Endothelial cell of umbilical vein (primary cell): ENCODE measurements around the gene MYO1C. TPM values are rescaled to one million over a fixed set of nuclear protein-coding genes. Genes with fewer than 3 reads are reported as not detected.
A peak's percentile ranks its signal among the peaks of the same experiment; 100 is the strongest.

ENCODE experiments used
- BruUV-seq: library from RNA; stranded (reverse); fragments of 400-500 nt; replicated peaks from 2 replicates; lab custom pipeline; 2021; lab: Mats Ljungman, UMichigan
- CTCF ChIA-PET: fragments of 300-600, 350-600 bp; sonication (Branson Sonifier 250); formaldehyde crosslinking; loops from one replicate; lab custom pipeline; 2021; ENCODE audit warnings: antibody characterized with exemption, inconsistent platforms; lab: Charles Lee
- POLR2A ChIA-PET: fragments of 300-600, 350-600 bp; sonication (Branson Sonifier 250); formaldehyde crosslinking; loops from one replicate; lab custom pipeline; 2021; ENCODE audit warnings: antibody characterized with exemption, inconsistent platforms; lab: Charles Lee
- DNase-seq: peaks from one replicate; pipeline ENCODE4 v3.0.0-alpha.2; 2011; ENCODE audit warnings: low read depth, low spot score
- FAIRE-seq: peaks from 2 replicates; lab custom pipeline; 2011; peaks lifted over from hg19 to GRCh38; lab: Jason Lieb, UNC
- H2AFZ ChIP-seq: 2 replicates; pipeline ENCODE4 v1.6.0; 2012; ENCODE audit warnings: low read depth, low read length, control low read depth, inconsistent platforms
- H3K27ac ChIP-seq: 2 replicates; pipeline ENCODE4 v1.5.1; 2011; ENCODE audit warnings: low read depth, mild to moderate bottlenecking, control low read depth, low read length, moderate library complexity; ENCODE audit not compliant: insufficient read depth
- H3K27me3 ChIP-seq, 2 experiments: 2 replicates each; pipeline versions ENCODE4 v1.6.0 to v1.6.1; 2011; ENCODE audit warnings: low read length in 2 of 2, mixed read lengths in 1 of 2; ENCODE audit not compliant: control insufficient read depth in 2 of 2, insufficient read depth in 2 of 2
- H3K36me3 ChIP-seq, 2 experiments: 2 replicates in 1 of 2; 3 replicates in 1 of 2; pipeline ENCODE4 v1.5.1; 2011; ENCODE audit warnings: low read length in 2 of 2, mild to moderate bottlenecking in 1 of 2, moderate library complexity in 1 of 2; ENCODE audit not compliant: control insufficient read depth in 2 of 2, insufficient read depth in 2 of 2; ENCODE audit errors: extremely low read depth in 1 of 2
- H3K4me1 ChIP-seq: 3 replicates; pipeline ENCODE4 v1.5.1; 2011; ENCODE audit warnings: mild to moderate bottlenecking, low read length; ENCODE audit not compliant: control insufficient read depth, insufficient read depth; ENCODE audit errors: extremely low read depth
- H3K4me2 ChIP-seq: 2 replicates; pipeline ENCODE4 v1.6.1; 2011; ENCODE audit warnings: low read length, control low read depth, mixed read lengths; ENCODE audit not compliant: insufficient read depth
- H3K4me3 ChIP-seq, 3 experiments: fragments of 200-600 bp in 1 of 3; sonication (generic), shearing (Covaris generic) in 1 of 3; replicated peaks in 1 of 3; 2 replicates each; pipeline ENCODE4 v1.5.1; 2011 to 2016; ENCODE audit warnings: control low read depth in 3 of 3, low read length in 3 of 3, mild to moderate bottlenecking in 2 of 3, inconsistent platforms in 1 of 3, low read depth in 1 of 3, moderate library complexity in 1 of 3; ENCODE audit not compliant: insufficient read depth in 1 of 3
- H3K79me2 ChIP-seq: 2 replicates; pipeline ENCODE4 v1.6.0; 2012; ENCODE audit warnings: low read length, inconsistent platforms; ENCODE audit not compliant: control insufficient read depth, insufficient read depth
- H3K9ac ChIP-seq: replicated peaks from 2 replicates; pipeline ENCODE3; 2011; ENCODE audit warnings: low read length, control low read depth; ENCODE audit not compliant: insufficient read depth; ENCODE audit errors: extremely low read depth
- H3K9me1 ChIP-seq: replicated peaks from 3 replicates; pipeline ENCODE4 v1.6.0; 2011; ENCODE audit warnings: mild to moderate bottlenecking, low read length; ENCODE audit not compliant: control insufficient read depth, insufficient read depth; ENCODE audit errors: extremely low read depth
- H3K9me3 ChIP-seq: replicated peaks from 2 replicates; pipeline ENCODE4 v1.5.1; 2012; ENCODE audit warnings: low read length, inconsistent platforms; ENCODE audit not compliant: control insufficient read depth, insufficient read depth
- H4K20me1 ChIP-seq: replicated peaks from 2 replicates; pipeline ENCODE3; 2011; ENCODE audit warnings: mild to moderate bottlenecking, low read length; ENCODE audit not compliant: control insufficient read depth, insufficient read depth; ENCODE audit errors: extremely low read depth
- JUN ChIP-seq: IDR thresholded peaks from 2 replicates; pipeline ENCODE4 v1.6.1; 2011; ENCODE audit warnings: borderline replicate concordance, low read depth; ENCODE audit not compliant: insufficient read length, insufficient read depth
- MYC ChIP-seq: IDR thresholded peaks from one replicate; pipeline ENCODE4 v1.6.1; 2011; ENCODE audit warnings: mild to moderate bottlenecking, low read depth, low read length
- POLR2AphosphoS5 ChIP-seq: IDR thresholded peaks from 2 replicates; pipeline ENCODE4 v1.6.1; 2012; ENCODE audit warnings: low read depth, mild to moderate bottlenecking, control low read depth, low read length, moderate library complexity; ENCODE audit not compliant: insufficient read depth
- dilution Hi-C: fragments of 300-500 bp; cut with MboI; formaldehyde crosslinking; loops from one replicate; pipeline ENCODE4 v1.15.0; 2019; ENCODE audit warnings: low sequenced_read_pairs; ENCODE audit not compliant: extremely low pct_ligation_motif_present
- intact Hi-C: fragments of 100-400 bp; cut with micrococcal nuclease; formaldehyde crosslinking; loops from one replicate; pipeline ENCODE4 v1.10.0; 2022
- polyA plus RNA-seq, 4 experiments: library from polyadenylated mRNA; depleted of rRNA in 3 of 4; stranded (reverse) in 3 of 4; unstranded in 1 of 4; fragments of >200 nt; gene quantifications; 2 replicates each; pipeline versions ENCODE4 v1.2.1 to v1.2.3, GENCODE V29; 2011 to 2012; ENCODE audit warnings: missing spikeins in 1 of 4
- total RNA-seq: library from RNA; stranded (reverse); gene quantifications from 2 replicates; pipeline ENCODE4 v1.2.3, GENCODE V29; 2021
- TF ChIP-seq, protein P1 (sequence below), 2 donors: IDR thresholded peaks; 1 replicate in 1 of 2; 2 replicates in 1 of 2; pipeline ENCODE4 v1.5.1; 2011; ENCODE audit warnings: low read length in 2 of 2, mild to moderate bottlenecking in 2 of 2, moderate library complexity in 2 of 2, control low read depth in 1 of 2, inconsistent platforms in 1 of 2, low read depth in 1 of 2; ENCODE audit not compliant: insufficient read depth in 1 of 2; ENCODE audit errors: extremely low read depth in 1 of 2

The MYO1C gene
- total and polyA plus RNA-seq, 2 donors (not counting 3 experiments of a cell fraction or from before 2014, with no cell fraction given): 141 to 206 TPM

DNA sequence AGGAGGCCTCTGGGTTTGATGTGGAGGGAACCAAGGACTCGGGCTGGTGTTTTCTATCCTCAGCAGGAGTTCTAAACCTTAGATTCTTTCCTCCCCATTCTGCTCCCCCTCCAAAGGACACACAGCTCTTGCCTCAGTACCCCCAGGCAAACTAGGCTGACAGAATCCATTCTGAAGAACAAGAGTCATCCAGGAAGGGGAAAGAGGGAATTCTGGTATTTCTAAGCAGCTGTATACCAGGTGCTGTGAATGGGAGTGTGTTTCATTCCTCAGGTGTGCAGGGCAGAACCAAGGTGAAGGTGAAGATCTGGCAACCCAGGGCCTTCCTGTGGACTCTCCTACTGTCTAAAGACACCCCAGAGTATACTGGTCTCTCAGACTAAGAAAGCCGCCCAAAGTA is 19.9 kb upstream of the MYO1C start:
- dilution Hi-C loops (no loop called here), intact Hi-C loops (no loop called here)
- H3K4me2 ChIP-seq: peak overlapping the region; percentile 7
- H3K36me3 ChIP-seq: peaks cover 0 to 16% of the 10 kb centered on the region in 2 experiments
- H3K4me3 ChIP-seq: no peak overlapping the region
- no peaks in the 10 kb centered on the region for H4K20me1 ChIP-seq
- H2AFZ ChIP-seq: peak overlapping the region; percentile 6
- H3K27ac ChIP-seq: no peak overlapping the region
- peaks cover 2% of the 10 kb centered on the region for H3K79me2 ChIP-seq
- BruUV-seq: no TSS peak
- H3K9me1 ChIP-seq: no peaks in the 10 kb centered on the region
- TF ChIP-seq POLR2AphosphoS5 (no peak), MYC (no peak), JUN (no peak)
- TF ChIP-seq, protein P1, sequence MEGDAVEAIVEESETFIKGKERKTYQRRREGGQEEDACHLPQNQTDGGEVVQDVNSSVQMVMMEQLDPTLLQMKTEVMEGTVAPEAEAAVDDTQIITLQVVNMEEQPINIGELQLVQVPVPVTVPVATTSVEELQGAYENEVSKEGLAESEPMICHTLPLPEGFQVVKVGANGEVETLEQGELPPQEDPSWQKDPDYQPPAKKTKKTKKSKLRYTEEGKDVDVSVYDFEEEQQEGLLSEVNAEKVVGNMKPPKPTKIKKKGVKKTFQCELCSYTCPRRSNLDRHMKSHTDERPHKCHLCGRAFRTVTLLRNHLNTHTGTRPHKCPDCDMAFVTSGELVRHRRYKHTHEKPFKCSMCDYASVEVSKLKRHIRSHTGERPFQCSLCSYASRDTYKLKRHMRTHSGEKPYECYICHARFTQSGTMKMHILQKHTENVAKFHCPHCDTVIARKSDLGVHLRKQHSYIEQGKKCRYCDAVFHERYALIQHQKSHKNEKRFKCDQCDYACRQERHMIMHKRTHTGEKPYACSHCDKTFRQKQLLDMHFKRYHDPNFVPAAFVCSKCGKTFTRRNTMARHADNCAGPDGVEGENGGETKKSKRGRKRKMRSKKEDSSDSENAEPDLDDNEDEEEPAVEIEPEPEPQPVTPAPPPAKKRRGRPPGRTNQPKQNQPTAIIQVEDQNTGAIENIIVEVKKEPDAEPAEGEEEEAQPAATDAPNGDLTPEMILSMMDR (IDR thresholded peaks at IDR 0.05; ENCODE audit: extremely low read depth in 1 of 2, insufficient read depth in 1 of 2, low read depth in 1 of 2, low read length in 2 of 2): no peak
- peaks cover 35% of the 10 kb centered on the region for H3K4me1 ChIP-seq
- no peaks in the 10 kb centered on the region for H3K9me3 ChIP-seq
- H3K27me3 ChIP-seq: no peaks in the 10 kb centered on the region
- CTCF ChIA-PET: interaction anchor here (0.9 to 3.4 kb wide), 7 partner anchors 14 to 252 kb away, joined by 3 to 33 read pairs (median 5); partner anchors contain the start of gene MYO1C
- no peak for FAIRE-seq
- DNase-seq: no peak
- POLR2A ChIA-PET: interaction anchor here (1.3 kb wide), 1 partner anchor 20 kb away, joined by 4 read pairs; no protein-coding TSS in a partner anchor
- no peak overlapping the region for H3K9ac ChIP-seq
